Measurements from ENCODE around the gene SLC5A12.

DNA sequence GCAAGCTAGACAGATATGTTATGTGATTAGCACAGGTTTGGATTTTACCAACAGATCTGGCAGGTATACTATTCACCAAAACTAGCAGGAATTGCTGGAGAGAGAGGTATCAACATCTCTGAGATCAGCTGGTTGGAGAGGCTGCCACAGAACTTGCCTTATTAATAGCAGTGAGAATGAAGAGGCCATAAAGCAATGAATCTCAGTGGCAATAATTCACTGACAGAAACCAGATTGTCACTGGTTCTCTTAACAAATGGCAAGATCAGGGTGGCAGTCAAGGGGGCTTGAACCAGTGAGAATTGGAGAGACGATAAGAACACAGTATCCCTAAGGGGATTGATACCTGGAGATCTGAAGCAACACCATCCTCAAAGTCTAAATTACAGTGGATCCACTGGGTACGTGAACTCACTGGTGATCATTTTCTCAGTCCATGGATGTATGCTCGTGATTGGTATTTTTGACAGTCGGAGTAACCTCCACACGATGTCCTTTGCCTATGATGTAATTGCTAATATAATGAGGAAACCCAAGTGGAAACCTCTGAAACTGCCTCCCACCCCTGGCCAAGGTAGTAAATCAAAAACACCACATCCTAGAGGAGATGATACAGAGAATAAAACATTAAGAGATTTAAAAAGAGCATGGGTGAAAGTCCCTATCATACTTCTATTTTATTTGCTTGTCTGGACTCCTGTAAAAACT, 17.7 kb upstream of the SLC5A12 start:
- TF ChIP-seq, protein P1, sequence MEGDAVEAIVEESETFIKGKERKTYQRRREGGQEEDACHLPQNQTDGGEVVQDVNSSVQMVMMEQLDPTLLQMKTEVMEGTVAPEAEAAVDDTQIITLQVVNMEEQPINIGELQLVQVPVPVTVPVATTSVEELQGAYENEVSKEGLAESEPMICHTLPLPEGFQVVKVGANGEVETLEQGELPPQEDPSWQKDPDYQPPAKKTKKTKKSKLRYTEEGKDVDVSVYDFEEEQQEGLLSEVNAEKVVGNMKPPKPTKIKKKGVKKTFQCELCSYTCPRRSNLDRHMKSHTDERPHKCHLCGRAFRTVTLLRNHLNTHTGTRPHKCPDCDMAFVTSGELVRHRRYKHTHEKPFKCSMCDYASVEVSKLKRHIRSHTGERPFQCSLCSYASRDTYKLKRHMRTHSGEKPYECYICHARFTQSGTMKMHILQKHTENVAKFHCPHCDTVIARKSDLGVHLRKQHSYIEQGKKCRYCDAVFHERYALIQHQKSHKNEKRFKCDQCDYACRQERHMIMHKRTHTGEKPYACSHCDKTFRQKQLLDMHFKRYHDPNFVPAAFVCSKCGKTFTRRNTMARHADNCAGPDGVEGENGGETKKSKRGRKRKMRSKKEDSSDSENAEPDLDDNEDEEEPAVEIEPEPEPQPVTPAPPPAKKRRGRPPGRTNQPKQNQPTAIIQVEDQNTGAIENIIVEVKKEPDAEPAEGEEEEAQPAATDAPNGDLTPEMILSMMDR (IDR thresholded peaks at IDR 0.05): no peak
- TF ChIP-seq SIN3A (IDR thresholded peaks at IDR 0.05; ENCODE audit: borderline replicate concordance, insufficient read depth, low read depth, low read length) (no peak), TCF7L2 (IDR thresholded peaks at IDR 0.05; ENCODE audit: low read depth, low read length) (no peak), POLR2AphosphoS5 (IDR thresholded peaks at IDR 0.05; ENCODE audit: low read depth, low read length) (no peak)
